Measurements from ENCODE around the gene CAVIN3. TPM values are rescaled to one million over a fixed set of nuclear protein-coding genes. Genes with fewer than 3 reads are reported as not detected.

The CAVIN3 gene
- total and polyA plus RNA-seq, 4 donors, result 23.2 to 122 (median 86.5) TPM

DNA sequence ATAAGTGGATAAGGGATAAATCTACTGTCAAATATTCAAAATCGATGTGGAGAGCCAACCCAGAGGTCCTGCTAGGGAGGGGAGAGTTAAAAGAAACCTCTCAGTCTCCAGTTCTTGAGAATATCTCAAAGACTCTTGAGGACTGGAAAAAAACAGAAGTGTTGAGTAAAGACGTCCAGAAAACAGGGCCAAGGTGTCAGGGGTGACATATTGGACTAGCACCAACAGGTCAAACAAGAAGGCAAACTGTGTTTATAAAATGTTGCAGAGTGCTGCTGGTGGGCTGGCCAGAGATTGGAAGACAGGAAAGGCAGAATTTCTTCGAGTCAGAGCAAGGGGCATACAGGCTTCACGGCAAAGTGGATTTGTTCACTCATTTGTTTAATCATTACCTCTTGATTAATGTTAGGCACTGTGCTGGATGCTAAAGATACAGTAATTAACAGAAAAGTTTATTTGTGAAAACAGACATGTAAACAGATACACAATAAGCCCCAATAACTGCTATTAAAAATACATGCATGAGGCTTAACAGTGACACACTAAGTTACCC lies 36.3 kb upstream of the CAVIN3 start:
- peak overlapping the region in 1 of 2 donors; percentile 11 for H3K9ac ChIP-seq (ENCODE audit: insufficient read depth in 1 of 2, low read length in 2 of 2)
- H3K27me3 ChIP-seq (ENCODE audit: control insufficient read depth in 3 of 3, insufficient read depth in 3 of 3, low read length in 2 of 3), result no peaks in the 10 kb centered on the region
- peaks cover 0 to 1% (median 0%) of the 10 kb centered on the region in 4 donors for H3K9me3 ChIP-seq (ENCODE audit: control insufficient read depth in 4 of 4, insufficient read depth in 3 of 4, low read length in 3 of 4)
- 36 to 65% methylated on average over 4 of the region's 4 CpGs for WGBS, 2 donors
- ATAC-seq (ENCODE audit: insufficient read depth, low FRiP score), result no peak
- DNase-seq, result peak; percentile 21 to 76 (median 67)
- no peak overlapping the region for H3K27ac ChIP-seq (ENCODE audit: low read depth in 1 of 2, low read length in 1 of 2)
- no peaks in the 10 kb centered on the region for H3K36me3 ChIP-seq (ENCODE audit: control insufficient read depth in 4 of 4, insufficient read depth in 4 of 4, low read length in 4 of 4)
- TF ChIP-seq, protein P1, sequence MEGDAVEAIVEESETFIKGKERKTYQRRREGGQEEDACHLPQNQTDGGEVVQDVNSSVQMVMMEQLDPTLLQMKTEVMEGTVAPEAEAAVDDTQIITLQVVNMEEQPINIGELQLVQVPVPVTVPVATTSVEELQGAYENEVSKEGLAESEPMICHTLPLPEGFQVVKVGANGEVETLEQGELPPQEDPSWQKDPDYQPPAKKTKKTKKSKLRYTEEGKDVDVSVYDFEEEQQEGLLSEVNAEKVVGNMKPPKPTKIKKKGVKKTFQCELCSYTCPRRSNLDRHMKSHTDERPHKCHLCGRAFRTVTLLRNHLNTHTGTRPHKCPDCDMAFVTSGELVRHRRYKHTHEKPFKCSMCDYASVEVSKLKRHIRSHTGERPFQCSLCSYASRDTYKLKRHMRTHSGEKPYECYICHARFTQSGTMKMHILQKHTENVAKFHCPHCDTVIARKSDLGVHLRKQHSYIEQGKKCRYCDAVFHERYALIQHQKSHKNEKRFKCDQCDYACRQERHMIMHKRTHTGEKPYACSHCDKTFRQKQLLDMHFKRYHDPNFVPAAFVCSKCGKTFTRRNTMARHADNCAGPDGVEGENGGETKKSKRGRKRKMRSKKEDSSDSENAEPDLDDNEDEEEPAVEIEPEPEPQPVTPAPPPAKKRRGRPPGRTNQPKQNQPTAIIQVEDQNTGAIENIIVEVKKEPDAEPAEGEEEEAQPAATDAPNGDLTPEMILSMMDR (IDR thresholded peaks at IDR 0.05; ENCODE audit: control extremely low read depth, extremely low read depth), result no peak
- peaks cover 0 to 13% (median 4%) of the 10 kb centered on the region in 5 donors for H3K4me1 ChIP-seq (ENCODE audit: control insufficient read depth in 5 of 5, insufficient read depth in 5 of 5, low read length in 5 of 5)
- H3K4me3 ChIP-seq, result no peak overlapping the region

- DNase-seq (peak in 1 of 3 donors; percentile 23), ATAC-seq (ENCODE audit: insufficient read depth, low FRiP score) (no peak)
- Histone ChIP-seq H3K9ac (ENCODE audit: insufficient read depth in 1 of 2, low read length in 2 of 2) (peak overlapping the region in 1 of 2 donors; percentile 8), H3K36me3 (ENCODE audit: control insufficient read depth in 4 of 4, insufficient read depth in 4 of 4, low read length in 4 of 4) (no peaks in the 10 kb centered on the region), H3K27ac (ENCODE audit: low read depth in 1 of 2, low read length in 1 of 2) (no peak overlapping the region), H3K9me3 (ENCODE audit: control insufficient read depth in 4 of 4, insufficient read depth in 3 of 4, low read length in 3 of 4) (peaks cover 0 to 1% (median 0%) of the 10 kb centered on the region in 4 donors), H3K4me3 (no peak overlapping the region), H3K27me3 (ENCODE audit: control insufficient read depth in 3 of 3, insufficient read depth in 3 of 3, low read length in 2 of 3) (no peaks in the 10 kb centered on the region), H3K4me1 (ENCODE audit: control insufficient read depth in 5 of 5, insufficient read depth in 5 of 5, low read length in 5 of 5) (peaks cover 0 to 13% (median 4%) of the 10 kb centered on the region in 5 donors)
- 86 to 93% methylated on average over 4 of the region's 4 CpGs for WGBS, 2 donors
- TF ChIP-seq, protein P1 (IDR thresholded peaks at IDR 0.05; ENCODE audit: control extremely low read depth, extremely low read depth), result no peak
These were observed 34.6 kb upstream of the CAVIN3 start for GRCh38 chr11:6354651-6355485.

DNA sequence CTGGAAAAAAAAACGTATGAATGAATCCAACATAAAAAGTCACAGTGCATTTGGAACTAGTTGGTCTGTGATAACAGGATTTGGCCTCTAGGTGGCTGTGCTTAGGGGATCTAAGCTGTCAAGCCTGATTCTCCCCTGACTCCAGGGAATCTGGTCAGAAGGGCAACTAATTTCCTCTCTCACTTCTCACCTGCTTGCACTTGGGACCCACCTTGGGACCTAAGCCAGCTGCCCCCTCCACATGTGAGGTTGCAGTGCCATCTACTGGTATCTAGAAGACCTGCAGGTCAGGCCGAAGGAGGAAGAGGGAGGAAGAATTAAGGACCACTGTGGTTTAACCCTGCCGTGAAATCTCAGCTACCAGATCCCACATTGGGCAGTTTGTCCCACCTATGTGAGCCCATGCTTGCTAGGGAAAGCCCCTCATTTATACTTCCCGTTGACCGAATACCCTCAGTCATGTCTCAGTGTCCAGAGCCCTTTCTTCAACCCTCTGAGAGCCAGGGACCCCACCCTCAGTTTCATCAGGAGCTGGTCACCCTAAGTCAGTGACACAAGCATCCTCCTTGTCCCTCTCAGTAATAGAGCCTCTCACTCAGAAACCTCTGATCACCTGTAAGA lies 33.2 kb upstream of the CAVIN3 start:
- Histone ChIP-seq H3K9ac (ENCODE audit: insufficient read depth in 1 of 2, low read length in 2 of 2) (no peak overlapping the region), H3K36me3 (ENCODE audit: control insufficient read depth in 4 of 4, insufficient read depth in 4 of 4, low read length in 4 of 4) (no peaks in the 10 kb centered on the region), H3K27ac (ENCODE audit: low read depth in 1 of 2, low read length in 1 of 2) (no peak overlapping the region), H3K27me3 (ENCODE audit: control insufficient read depth in 3 of 3, insufficient read depth in 3 of 3, low read length in 2 of 3) (no peaks in the 10 kb centered on the region), H3K4me3 (no peak overlapping the region), H3K4me1 (ENCODE audit: control insufficient read depth in 5 of 5, insufficient read depth in 5 of 5, low read length in 5 of 5) (peaks cover 0 to 13% (median 4%) of the 10 kb centered on the region in 5 donors), H3K9me3 (ENCODE audit: control insufficient read depth in 4 of 4, insufficient read depth in 3 of 4, low read length in 3 of 4) (peaks cover 0 to 1% (median 0%) of the 10 kb centered on the region in 4 donors)
- peak; percentile 61 to 71 (median 64) for DNase-seq
- ATAC-seq (ENCODE audit: insufficient read depth, low FRiP score), result peak; percentile 73
- TF ChIP-seq, protein P1 (IDR thresholded peaks at IDR 0.05; ENCODE audit: control extremely low read depth, extremely low read depth), result peak; percentile 83
- WGBS, 2 donors, result 2 to 7% methylated on average over 5 of the region's 5 CpGs

Measured in lung (tissue), 12 donors.